GM12878 (cell line): Measurements from ENCODE around the gene SFSWAP. TPM values are rescaled to one million over a fixed set of nuclear protein-coding genes. Genes with fewer than 3 reads are reported as not detected.

Source experiments
- ATAC-seq: fragments of 200-7000 bp; cut with Tn5 transposase; 3 replicates; pipeline ENCODE4 v1.9.1; 2020; ENCODE audit warnings: mild to moderate bottlenecking, moderate library complexity
- BruUV-seq: library from RNA; stranded (reverse); fragments of 400-500 nt; replicated peaks from 2 replicates; lab custom pipeline; 2021; lab: Mats Ljungman, UMichigan
- CTCF ChIA-PET: fragments of 300-600 bp; sonication (Branson Sonifier 250); formaldehyde crosslinking; extraction: SDS; loops from one replicate; lab custom pipeline; 2021; ENCODE audit warnings: inconsistent platforms; lab: Yijun Ruan, JAX
- POLR2A ChIA-PET: fragments of 350-600 bp; formaldehyde crosslinking; extraction: SDS; loops from one replicate; lab custom pipeline; 2021; ENCODE audit warnings: inconsistent platforms; lab: Charles Lee
- RAD21 ChIA-PET: fragments of 300-600 bp; sonication (Branson Sonifier 250); formaldehyde crosslinking; loops from one replicate; lab custom pipeline; 2023; ENCODE audit warnings: antibody characterized with exemption; ENCODE audit not compliant: unreplicated experiment; lab: Charles Lee
- SMC1A ChIA-PET: fragments of 300-600 bp; sonication (Branson Sonifier 250); formaldehyde crosslinking; loops from one replicate; lab custom pipeline; 2023; ENCODE audit not compliant: unreplicated experiment, uncharacterized antibody; lab: Charles Lee
- DNase-seq: peaks from one replicate; pipeline ENCODE4 v3.0.0-alpha.2; 2011; ENCODE audit warnings: low read depth, low spot score
- FAIRE-seq: peaks from 3 replicates; lab custom pipeline; 2011; peaks lifted over from hg19 to GRCh38; lab: Jason Lieb, UNC
- H2AFZ ChIP-seq: 2 replicates; pipeline ENCODE4 v1.6.0; 2011; ENCODE audit warnings: low read depth, low read length, control low read depth; ENCODE audit not compliant: control insufficient read depth
- H3K27ac ChIP-seq: 2 replicates; pipeline ENCODE4 v1.5.1; 2011; ENCODE audit warnings: control low read depth; ENCODE audit not compliant: control insufficient read depth, insufficient read depth
- H3K27me3 ChIP-seq, 2 experiments: replicated peaks in 1 of 2; 2 replicates each; pipeline versions ENCODE4 v1.6.0 to v1.6.1; 2011; ENCODE audit warnings: low read length in 1 of 2; ENCODE audit not compliant: control insufficient read depth in 2 of 2, insufficient read depth in 2 of 2
- H3K36me3 ChIP-seq, 2 experiments: 2 replicates each; pipeline ENCODE4 v1.5.1; 2011; ENCODE audit warnings: low read length in 1 of 2; ENCODE audit not compliant: control insufficient read depth in 2 of 2, insufficient read depth in 2 of 2
- H3K4me1 ChIP-seq: 2 replicates; pipeline ENCODE4 v1.6.1; 2011; ENCODE audit warnings: mild to moderate bottlenecking, low read length, moderate library complexity, mixed read lengths; ENCODE audit not compliant: control insufficient read depth, insufficient read depth
- H3K4me2 ChIP-seq: 2 replicates; pipeline ENCODE4 v1.6.0; 2011; ENCODE audit warnings: control low read depth; ENCODE audit not compliant: control insufficient read depth, insufficient read depth
- H3K4me3 ChIP-seq: fragments of 200-600 bp; sonication (generic); 2 replicates; pipeline ENCODE4 v1.5.1; 2016
- H3K79me2 ChIP-seq: 2 replicates; pipeline ENCODE4 v1.6.0; 2011; ENCODE audit warnings: low read length; ENCODE audit not compliant: control insufficient read depth, insufficient read depth
- H3K9ac ChIP-seq: 2 replicates; pipeline ENCODE4 v1.8.0; 2011; ENCODE audit warnings: low read length, control low read depth, mixed read lengths; ENCODE audit not compliant: control insufficient read depth, insufficient read depth
- H3K9me3 ChIP-seq: replicated peaks from 3 replicates; pipeline ENCODE4 v1.5.1; 2011; ENCODE audit warnings: mild to moderate bottlenecking, low read length; ENCODE audit not compliant: control insufficient read depth, insufficient read depth
- H4K20me1 ChIP-seq: 2 replicates; pipeline ENCODE4 v1.6.0; 2011; ENCODE audit not compliant: control insufficient read depth, insufficient read depth
- CBX5 ChIP-seq: sonication (generic); IDR thresholded peaks from 2 replicates; pipeline ENCODE4 v1.6.1; 2016; ENCODE audit warnings: low read depth, moderate library complexity, mild to moderate bottlenecking, inconsistent platforms
- CREB1 ChIP-seq: IDR thresholded peaks from 2 replicates; pipeline ENCODE4 v1.6.1; 2012; ENCODE audit warnings: low read depth, mild to moderate bottlenecking, inconsistent platforms
- ESRRA ChIP-seq: IDR thresholded peaks from 2 replicates; pipeline ENCODE4 v1.6.1; 2012; ENCODE audit warnings: mild to moderate bottlenecking, low read length, improper control_type of control experiment
- IKZF1 ChIP-seq: fragments of 450-650 bp; conservative IDR thresholded peaks from 2 replicates; pipeline ENCODE4 v1.6.1; 2017; ENCODE audit warnings: antibody characterized with exemption, mild to moderate bottlenecking
- KLF5 ChIP-seq: fragments of 450-650 bp; IDR thresholded peaks from 2 replicates; pipeline ENCODE4 v1.6.1; 2014; ENCODE audit warnings: mild to moderate bottlenecking; ENCODE audit not compliant: partially characterized antibody
- NFXL1 ChIP-seq: fragments of 450-650 bp; IDR thresholded peaks from 2 replicates; pipeline ENCODE4 v1.6.1; 2017; ENCODE audit warnings: antibody characterized with exemption, mild to moderate bottlenecking, borderline replicate concordance
- NR2C1 ChIP-seq: fragments of 450-650 bp; IDR thresholded peaks from 2 replicates; pipeline ENCODE4 v1.6.1; 2017; ENCODE audit warnings: antibody characterized with exemption, mild to moderate bottlenecking, moderate library complexity
- PML ChIP-seq: IDR thresholded peaks from 2 replicates; pipeline ENCODE4 v1.6.1; 2012; ENCODE audit warnings: low read length, inconsistent platforms
- RB1 ChIP-seq: fragments of 450-650 bp; formaldehyde crosslinking; IDR thresholded peaks from 2 replicates; pipeline ENCODE4 v1.6.1; 2017; ENCODE audit warnings: mild to moderate bottlenecking, borderline replicate concordance
- RELB ChIP-seq: fragments of 450-650 bp; IDR thresholded peaks from 2 replicates; pipeline ENCODE4 v1.6.1; 2017; ENCODE audit warnings: low read depth, mild to moderate bottlenecking, moderate library complexity
- SUZ12 ChIP-seq: fragments of 200-600 bp; sonication (generic); IDR thresholded peaks from one replicate; pipeline ENCODE4 v1.6.1; 2018; ENCODE audit warnings: antibody characterized with exemption, mild to moderate bottlenecking; ENCODE audit not compliant: unreplicated experiment
- WGBS: methylation state at CpG from one replicate; pipeline ENCODE4 v1.1.6; 2016; ENCODE audit warnings: low lambda C conversion rate; ENCODE audit not compliant: insufficient replicate concordance, insufficient coverage; ENCODE audit errors: missing lambda C conversion rate; 5-methylcytosine and 5-hydroxymethylcytosine counted together
- in situ Hi-C: fragments of 300-500 bp; cut with MboI; formaldehyde crosslinking; loops from 9 replicates; pipeline ENCODE4 v1.14.3; 2018; ENCODE audit warnings: mixed read lengths
- intact Hi-C: fragments of 100-400 bp; cut with micrococcal nuclease; formaldehyde crosslinking; loops from one replicate; pipeline ENCODE4 v1.14.2; 2022; ENCODE audit not compliant: unreplicated experiment
- polyA plus RNA-seq, 11 experiments: library from polyadenylated mRNA; depleted of rRNA in 4 of 11; unstranded in 6 of 11; stranded (reverse) in 5 of 11; fragments of >200 nt; fragmentation: Nextera tagmentation in 4 of 11; fragmentation: Illumina TruSeq in 1 of 11; extraction: Ambion mirVana in 4 of 11; extraction: Trizol in 1 of 11; gene quantifications; 1 replicate in 1 of 11; 2 replicates in 10 of 11; pipeline versions ENCODE4 v1.2.1 to v1.2.3, GENCODE V29; 2011 to 2016; ENCODE audit warnings: inconsistent platforms in 2 of 11, missing spikeins in 2 of 11, low read depth in 1 of 11
- total RNA-seq, 4 experiments: library from RNA; depleted of rRNA in 3 of 4; stranded (reverse); fragments of >200 nt in 3 of 4; fragmentation: Illumina TruSeq in 1 of 4; extraction: Trizol in 1 of 4; gene quantifications; 2 replicates each; pipeline versions ENCODE4 v1.2.1 to v1.2.3, GENCODE V29; 2013 to 2021
- TF ChIP-seq, protein P1 (sequence below): IDR thresholded peaks from 2 replicates; pipeline ENCODE4 v1.6.1; 2011; ENCODE audit warnings: mild to moderate bottlenecking, low read depth, low read length, moderate library complexity; ENCODE audit not compliant: insufficient replicate concordance

SFSWAP gene
- total and polyA plus RNA-seq, 10 of the 15 experiments (the other 5 are each of a cell fraction or from before 2014, with no cell fraction given): 1.8 to 48.6 (median 25.0) TPM

DNA sequence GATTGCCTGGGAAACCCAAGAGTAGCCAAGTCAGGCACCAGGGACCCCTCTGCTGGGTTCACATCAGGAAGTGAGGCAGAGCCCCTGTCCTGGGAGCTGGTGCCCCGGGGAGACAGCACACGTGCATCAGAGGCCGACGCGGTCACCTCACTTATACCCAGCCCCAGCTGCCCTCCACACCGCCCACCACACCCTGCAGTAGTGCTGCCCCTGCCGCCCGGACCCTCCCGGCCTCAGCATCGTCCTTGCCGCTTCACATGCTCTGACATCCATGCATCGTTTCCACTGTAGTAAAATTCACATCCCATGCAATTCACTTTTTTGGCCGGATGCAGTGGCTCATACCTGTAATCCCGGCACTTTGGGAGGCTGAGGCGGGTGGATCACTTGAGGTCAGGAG lies 131.3 kb downstream of the SFSWAP start (continued):
- TF ChIP-seq IKZF1 (no peak), NFXL1 (no peak), CBX5 (no peak)

GRCh38 chr12:131843527-131843926 lies 132.6 kb downstream of the SFSWAP start:
- no peak overlapping the region for H3K4me3 ChIP-seq
- H3K27me3 ChIP-seq: no peaks in the 10 kb centered on the region
- CTCF ChIA-PET: no interaction called here
- in situ Hi-C loops: no loop called here
- no peaks in the 10 kb centered on the region for H3K36me3 ChIP-seq
- no peaks in the 10 kb centered on the region for H3K79me2 ChIP-seq
- intact Hi-C loops: no loop called here
- no peak for DNase-seq
- no peaks in the 10 kb centered on the region for H4K20me1 ChIP-seq
- H2AFZ ChIP-seq: no peak overlapping the region
- BruUV-seq: no TSS peak
- no peak overlapping the region for H3K4me2 ChIP-seq
- ATAC-seq: no peak
- SMC1A ChIA-PET: no interaction called here
- H3K4me1 ChIP-seq: no peaks in the 10 kb centered on the region
- H3K9me3 ChIP-seq: no peaks in the 10 kb centered on the region
- WGBS: 84% methylated on average over 8 of the region's 16 CpGs
- RAD21 ChIA-PET: no interaction called here
- no peak overlapping the region for H3K9ac ChIP-seq
- no peak for FAIRE-seq
- no peak overlapping the region for H3K27ac ChIP-seq
- no peak for TF ChIP-seq NR2C1
- TF ChIP-seq KLF5: no peak
- no peak for TF ChIP-seq RB1
- TF ChIP-seq CREB1: no peak
- TF ChIP-seq NFXL1: no peak
- POLR2A ChIA-PET: interaction anchor here (0.6 kb wide), 1 partner anchor 570 kb away, joined by 5 read pairs; no protein-coding TSS in a partner anchor

GRCh38 chr12:131844140-131844539 lies 133.2 kb downstream of the SFSWAP start:
- no peaks in the 10 kb centered on the region for H4K20me1 ChIP-seq
- in situ Hi-C loops (no loop called here), intact Hi-C loops (no loop called here)
- no peak for DNase-seq
- H3K36me3 ChIP-seq: no peaks in the 10 kb centered on the region
- RAD21 ChIA-PET: no interaction called here
- H3K79me2 ChIP-seq: no peaks in the 10 kb centered on the region
- FAIRE-seq: no peak
- no peaks in the 10 kb centered on the region for H3K27me3 ChIP-seq
- SMC1A ChIA-PET: interaction anchor here (0.6 kb wide), 1 partner anchor 632 kb away, joined by 3 read pairs; no protein-coding TSS in a partner anchor
- WGBS: 56% methylated on average over 11 of the region's 11 CpGs
- no peak overlapping the region for H3K4me2 ChIP-seq
- no peak overlapping the region for H2AFZ ChIP-seq
- POLR2A ChIA-PET: no interaction called here
- H3K4me3 ChIP-seq: no peak overlapping the region
- no peak overlapping the region for H3K9ac ChIP-seq
- no peak for ATAC-seq
- H3K27ac ChIP-seq: no peak overlapping the region
- CTCF ChIA-PET: no interaction called here
- no peaks in the 10 kb centered on the region for H3K9me3 ChIP-seq
- BruUV-seq: no TSS peak
- no peaks in the 10 kb centered on the region for H3K4me1 ChIP-seq
- TF ChIP-seq RELB (no peak), RB1 (no peak), SUZ12 (no peak), PML (no peak), ESRRA (no peak)
- TF ChIP-seq, protein P1, sequence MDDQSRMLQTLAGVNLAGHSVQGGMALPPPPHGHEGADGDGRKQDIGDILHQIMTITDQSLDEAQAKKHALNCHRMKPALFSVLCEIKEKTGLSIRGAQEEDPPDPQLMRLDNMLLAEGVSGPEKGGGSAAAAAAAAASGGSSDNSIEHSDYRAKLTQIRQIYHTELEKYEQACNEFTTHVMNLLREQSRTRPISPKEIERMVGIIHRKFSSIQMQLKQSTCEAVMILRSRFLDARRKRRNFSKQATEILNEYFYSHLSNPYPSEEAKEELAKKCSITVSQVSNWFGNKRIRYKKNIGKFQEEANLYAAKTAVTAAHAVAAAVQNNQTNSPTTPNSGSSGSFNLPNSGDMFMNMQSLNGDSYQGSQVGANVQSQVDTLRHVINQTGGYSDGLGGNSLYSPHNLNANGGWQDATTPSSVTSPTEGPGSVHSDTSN: no peak
